Dermis microvascular lymphatic vessel endothelial cell (primary cell): Measurements from ENCODE around the gene KCNH6. TPM values are rescaled to one million over a fixed set of nuclear protein-coding genes. Genes with fewer than 3 reads are reported as not detected.

Experiments used
- DNase-seq, 2 donors: peaks; one replicate each; pipeline versions ENCODE4 v3.0.0 to v3.0.0-alpha.2; 2010; ENCODE audit warnings: low read depth in 2 of 2
- total RNA-seq: library from RNA; depleted of rRNA; stranded (reverse); fragments of >200 nt; gene quantifications from 2 replicates; pipeline ENCODE4 v1.2.1, GENCODE V29; 2014

The KCNH6 gene
- total RNA-seq, 1 donor from 2014 or later = not detected

DNA sequence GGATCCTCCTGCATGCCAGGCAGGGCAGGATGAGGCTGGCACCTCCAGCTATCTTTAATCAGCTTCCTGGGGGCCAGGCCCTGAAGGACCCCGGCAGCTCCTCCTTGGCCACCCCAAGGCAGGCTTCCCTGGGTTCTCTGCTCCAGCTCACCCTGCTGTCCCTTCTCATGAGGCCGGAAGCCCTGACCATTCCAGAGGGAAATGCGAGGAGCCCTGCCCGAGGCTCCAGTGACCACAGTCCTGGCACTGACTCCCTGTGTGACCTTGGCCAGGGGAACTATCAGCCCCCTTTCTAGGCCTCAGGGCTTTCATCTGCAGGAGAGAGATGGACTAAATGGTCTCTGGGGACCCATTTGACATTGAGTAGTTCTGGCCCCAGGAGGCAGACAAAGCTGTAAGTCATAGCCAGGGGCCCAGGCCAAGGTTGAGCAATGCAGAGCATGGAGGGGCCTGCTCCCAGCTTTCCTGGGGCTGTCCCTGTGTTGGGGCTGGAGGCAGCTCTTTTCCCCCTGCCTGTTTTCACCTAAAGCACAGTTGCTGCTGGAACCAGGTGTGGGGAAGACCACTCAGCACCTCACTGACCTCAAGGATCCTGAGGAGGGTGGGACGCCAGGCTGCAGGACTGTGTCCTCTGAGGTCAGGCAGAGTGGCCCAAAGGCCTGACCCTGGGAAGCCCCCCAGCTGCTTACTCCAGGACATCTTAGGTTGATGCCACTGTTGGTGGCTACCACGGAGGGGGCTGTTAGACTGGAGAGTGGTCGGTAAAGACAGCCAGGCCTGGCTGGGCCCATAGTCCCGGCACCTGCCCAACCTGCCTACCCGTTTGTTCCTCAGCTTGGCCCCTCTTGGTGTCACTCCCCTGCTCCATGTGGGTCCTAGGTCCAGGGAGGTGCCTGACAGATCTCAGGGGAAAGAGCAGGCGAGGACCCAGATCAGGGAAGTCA is 8.1 kb downstream of the KCNH6 start:
- no peak for DNase-seq

DNA sequence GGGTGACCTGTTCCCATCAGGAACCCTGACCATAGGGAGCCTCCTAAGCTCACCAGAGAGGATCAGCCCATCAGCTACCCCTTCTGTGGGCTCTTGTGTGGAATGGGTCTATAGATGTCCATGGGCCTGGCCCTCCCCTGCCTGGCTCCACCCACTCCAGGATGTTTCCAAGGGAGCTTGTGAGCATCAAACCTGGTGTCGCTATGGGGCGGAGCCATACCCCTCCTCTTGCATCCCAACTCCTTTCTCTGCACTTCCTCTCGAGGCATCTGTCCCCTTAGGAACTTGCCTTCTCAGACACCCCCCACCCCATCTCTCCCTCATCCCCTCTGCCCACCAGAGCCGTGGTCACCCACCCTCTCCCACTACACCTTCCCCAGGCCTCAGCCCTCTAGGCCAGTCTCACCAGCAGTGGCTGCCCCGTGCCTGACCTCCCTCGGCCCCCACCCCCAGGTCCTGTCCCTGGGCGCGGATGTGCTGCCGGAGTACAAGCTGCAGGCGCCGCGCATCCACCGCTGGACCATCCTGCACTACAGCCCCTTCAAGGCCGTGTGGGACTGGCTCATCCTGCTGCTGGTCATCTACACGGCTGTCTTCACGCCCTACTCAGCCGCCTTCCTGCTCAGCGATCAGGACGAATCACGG is 10.4 kb downstream of the KCNH6 start:
- no peak for DNase-seq

DNA sequence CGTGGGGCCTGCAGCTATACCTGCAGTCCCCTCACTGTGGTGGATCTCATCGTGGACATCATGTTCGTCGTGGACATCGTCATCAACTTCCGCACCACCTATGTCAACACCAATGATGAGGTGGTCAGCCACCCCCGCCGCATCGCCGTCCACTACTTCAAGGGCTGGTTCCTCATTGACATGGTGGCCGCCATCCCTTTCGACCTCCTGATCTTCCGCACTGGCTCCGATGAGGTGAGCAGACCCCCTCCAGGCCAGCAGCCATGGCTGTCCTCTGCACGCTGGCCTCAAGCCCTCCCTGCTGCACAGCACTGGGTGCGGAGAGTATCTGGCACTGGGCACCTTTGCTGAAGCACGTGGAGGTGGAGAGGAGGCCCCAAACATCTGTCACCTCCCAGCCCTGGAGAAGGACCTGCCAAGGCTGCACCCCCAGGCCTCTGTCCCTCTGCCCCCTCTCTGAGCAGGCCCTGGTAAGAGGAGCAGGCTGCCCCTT is 11.0 kb downstream of the KCNH6 start:
- no peak for DNase-seq

DNA sequence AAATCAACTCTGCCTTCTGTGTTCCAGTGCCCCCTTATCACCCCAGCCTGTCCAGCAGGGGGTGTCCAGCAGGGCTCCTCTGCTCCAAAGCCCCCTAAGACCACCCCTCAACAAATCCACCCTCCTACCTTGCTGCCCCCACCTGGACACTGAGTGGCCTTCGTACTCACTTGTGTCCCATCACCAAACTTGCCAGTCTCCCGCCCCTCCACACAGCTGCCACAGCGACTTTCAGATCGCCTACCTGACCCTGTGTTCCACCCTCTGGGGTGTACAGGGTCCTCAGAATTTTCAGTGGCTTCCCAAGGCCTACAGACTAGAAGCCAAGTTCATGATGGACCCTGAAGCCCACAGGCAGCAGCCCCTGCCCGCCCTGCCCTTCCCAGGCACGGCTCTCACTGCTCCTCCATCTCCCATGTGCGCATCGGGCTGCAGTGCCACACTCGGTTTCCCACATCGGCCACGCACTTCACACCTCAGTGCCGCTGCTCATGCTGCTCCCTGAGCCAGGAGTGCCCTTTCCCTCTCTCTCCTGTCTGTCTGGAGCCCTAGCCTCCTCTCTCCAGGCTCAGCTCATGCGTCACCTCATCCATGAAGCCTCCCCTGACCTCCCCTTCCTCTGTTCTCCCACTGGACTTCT is 11.8 kb downstream of the KCNH6 start:
- no peak for DNase-seq

DNA sequence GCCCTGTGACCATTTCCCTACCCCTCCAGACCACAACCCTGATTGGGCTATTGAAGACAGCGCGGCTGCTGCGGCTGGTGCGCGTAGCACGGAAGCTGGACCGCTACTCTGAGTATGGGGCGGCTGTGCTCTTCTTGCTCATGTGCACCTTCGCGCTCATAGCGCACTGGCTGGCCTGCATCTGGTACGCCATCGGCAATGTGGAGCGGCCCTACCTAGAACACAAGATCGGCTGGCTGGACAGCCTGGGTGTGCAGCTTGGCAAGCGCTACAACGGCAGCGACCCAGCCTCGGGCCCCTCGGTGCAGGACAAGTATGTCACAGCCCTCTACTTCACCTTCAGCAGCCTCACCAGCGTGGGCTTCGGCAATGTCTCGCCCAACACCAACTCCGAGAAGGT is 12.5 kb downstream of the KCNH6 start:
- no peak for DNase-seq

DNA sequence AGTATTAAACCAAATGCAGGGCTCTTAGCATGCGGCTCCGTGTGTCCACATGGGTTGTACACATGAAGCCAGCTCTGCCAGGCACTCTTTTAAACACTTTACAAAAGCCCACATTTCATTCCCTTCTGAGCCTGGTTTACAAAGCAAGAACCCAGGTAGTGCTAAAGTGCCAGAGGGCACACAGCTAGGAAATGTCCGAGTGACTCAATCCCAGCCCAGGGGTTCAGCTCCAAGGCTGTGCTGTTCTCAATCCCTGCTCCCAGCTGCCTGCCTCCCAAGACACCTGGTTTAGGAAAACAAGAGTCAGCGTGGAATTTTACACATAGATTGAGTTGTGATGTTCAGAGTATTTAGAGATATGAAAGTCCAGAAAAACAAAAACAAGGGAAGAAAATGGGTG is 13.8 kb downstream of the KCNH6 start:
- DNase-seq = no peak

DNA sequence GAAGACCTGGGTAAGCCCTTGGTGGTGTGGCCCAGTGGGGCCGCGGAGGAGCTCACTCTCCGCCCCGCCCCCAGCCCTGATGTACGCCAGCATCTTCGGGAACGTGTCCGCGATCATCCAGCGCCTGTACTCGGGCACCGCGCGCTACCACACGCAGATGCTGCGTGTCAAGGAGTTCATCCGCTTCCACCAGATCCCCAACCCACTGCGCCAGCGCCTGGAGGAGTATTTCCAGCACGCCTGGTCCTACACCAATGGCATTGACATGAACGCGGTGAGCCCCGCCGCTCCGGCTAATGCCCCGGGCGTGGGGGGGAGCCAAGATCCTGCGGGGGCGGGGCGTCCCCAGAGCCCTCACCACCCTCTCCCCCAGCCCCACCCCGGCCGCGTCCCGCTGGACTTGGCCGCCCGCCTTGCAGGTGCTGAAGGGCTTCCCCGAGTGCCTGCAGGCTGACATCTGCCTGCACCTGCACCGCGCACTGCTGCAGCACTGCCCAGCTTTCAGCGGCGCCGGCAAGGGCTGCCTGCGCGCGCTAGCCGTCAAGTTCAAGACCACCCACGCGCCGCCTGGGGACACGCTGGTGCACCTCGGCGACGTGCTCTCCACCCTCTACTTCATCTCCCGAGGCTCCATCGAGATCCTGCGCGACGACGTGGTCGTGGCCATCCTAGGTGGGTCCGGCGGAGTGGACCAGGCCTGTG is 15.0 kb downstream of the KCNH6 start:
- DNase-seq = no peak

DNA sequence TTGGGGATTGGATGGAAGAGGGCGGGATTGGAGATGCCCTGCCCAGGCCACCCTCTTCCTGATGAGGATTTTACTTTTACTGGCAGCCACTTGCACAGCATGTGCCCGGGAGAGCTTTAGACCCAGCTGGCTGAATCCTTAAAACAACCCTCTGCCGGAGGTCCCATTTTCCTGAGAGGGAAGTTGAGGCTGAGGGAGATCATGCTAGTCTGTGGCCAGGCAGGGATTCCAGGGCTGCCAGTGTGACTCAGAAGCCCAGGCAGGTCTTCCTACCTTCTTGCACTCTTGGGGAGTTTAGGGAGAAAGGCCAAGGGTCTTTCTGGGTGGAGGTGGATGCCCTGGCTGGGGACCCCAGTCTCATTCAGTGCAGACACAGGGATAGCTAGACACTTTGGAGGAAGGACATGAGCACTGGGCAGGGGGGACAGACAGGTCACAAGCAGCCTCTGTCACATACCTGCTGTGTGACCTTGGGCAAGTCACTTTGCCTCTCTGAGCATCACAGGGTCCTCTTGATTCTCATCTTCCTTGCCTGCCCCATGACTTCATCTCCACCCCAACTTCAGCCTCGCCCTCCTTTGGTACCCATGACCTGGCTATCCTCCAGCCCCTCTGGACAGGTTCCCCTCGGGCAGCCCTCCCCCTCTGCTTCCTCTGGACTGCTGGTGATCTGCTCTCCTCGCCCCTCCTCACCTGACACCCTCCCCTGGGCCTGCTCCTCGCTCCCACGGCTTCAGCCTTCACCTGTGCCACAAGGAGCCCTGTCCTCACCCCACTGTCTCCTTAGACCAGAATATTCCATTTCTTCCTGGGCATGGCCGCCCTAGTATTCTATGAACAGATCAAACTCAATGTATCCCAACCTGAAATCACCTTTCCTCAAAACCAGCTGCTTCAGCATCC is 15.8 kb downstream of the KCNH6 start:
- DNase-seq = no peak

DNA sequence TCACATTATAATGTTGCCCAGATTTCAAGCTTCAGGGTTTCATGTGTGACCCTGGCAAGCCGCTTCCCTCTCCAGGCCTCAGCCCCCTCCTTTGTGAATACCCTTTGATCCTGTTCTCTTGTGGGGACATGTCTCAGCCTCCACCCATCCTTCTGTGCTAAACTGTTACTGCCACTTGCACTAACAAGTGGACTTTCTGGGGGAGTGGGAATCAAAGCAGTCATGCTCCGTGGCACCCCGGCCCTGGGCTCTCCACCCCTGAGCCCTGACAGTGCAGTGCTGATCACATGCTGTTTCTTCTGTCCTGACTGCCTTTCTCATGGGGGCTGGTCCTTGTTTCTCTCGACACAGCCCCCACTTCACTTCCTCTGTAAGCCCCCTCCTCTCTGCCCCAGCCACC is 17.4 kb downstream of the KCNH6 start:
- DNase-seq = no peak

DNA sequence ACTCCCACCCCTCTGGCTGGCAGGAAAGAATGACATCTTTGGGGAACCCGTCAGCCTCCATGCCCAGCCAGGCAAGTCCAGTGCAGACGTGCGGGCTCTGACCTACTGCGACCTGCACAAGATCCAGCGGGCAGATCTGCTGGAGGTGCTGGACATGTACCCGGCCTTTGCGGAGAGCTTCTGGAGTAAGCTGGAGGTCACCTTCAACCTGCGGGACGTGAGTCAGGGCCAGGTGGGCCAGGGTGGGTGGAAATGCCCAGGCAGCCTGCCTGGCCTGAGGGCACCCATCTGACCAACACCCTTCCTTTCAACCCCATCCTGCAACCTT is 19.0 kb downstream of the KCNH6 start:
- DNase-seq = no peak

DNA sequence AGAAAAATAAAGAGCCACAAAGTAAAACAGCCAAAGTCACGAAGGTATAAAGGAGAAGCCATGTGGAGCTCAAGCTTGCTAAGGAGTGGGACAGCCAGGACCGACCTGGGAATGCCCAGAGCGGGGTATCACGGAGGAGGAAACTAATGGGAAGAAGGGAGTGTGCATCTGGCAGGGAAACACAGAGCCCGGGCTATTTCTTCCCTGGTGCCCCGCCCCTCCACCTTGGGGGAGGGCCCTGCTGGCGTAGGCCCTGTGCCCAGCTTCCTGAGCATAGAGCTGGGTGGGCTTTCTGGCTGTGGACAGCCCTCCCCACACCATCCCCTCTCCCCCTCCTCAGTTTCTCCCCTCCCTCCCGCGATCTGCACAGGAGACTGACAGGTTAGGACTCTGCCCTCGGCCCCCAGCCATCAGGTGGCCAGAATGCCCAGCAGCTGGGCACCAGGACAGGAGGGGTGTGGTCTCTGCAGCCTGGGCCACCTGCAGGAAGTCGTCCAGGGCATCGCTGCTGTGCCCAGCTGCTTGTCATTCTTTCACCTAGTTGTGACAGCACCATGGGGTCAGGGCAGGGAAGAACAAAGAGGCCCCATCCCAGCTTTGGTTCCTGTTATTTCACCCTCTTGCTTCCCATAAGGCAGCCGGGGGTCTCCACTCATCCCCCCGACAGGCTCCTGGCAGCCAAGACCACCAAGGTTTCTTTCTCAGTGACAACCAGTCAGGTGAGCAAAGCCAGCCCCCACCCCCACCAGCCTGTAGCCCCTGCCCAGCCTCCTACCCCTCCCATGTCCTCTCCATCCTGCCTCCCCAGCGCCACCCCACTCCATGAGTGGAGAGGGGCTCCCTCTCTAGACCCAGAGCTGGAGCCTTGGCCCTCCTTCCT is 20.0 kb downstream of the KCNH6 start:
- no peak for DNase-seq

DNA sequence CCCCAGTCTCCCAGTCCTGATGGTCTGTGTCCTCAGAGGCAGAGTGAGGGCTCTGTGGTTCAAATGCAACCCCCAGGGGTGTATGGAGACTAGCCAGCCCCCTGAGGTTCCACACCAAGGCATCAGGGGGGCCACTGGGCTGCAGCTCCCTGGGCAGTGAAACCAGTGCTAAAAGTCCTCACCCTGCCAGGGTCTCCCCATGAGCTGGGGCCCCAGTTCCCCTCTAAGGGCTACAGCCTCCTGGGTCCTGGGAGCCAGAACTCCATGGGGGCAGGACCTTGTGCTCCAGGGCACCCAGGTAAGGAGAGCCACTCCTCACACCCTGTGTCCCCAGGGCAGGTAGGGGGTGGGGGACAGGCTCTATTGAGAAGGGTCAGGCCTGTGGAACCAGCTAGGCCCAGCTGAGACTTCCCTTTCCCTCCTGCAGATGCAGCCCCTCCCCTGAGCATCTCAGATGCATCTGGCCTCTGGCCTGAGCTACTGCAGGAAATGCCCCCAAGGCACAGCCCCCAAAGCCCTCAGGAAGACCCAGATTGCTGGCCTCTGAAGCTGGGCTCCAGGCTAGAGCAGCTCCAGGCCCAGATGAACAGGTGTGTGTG is 20.8 kb downstream of the KCNH6 start:
- DNase-seq = no peak

DNA sequence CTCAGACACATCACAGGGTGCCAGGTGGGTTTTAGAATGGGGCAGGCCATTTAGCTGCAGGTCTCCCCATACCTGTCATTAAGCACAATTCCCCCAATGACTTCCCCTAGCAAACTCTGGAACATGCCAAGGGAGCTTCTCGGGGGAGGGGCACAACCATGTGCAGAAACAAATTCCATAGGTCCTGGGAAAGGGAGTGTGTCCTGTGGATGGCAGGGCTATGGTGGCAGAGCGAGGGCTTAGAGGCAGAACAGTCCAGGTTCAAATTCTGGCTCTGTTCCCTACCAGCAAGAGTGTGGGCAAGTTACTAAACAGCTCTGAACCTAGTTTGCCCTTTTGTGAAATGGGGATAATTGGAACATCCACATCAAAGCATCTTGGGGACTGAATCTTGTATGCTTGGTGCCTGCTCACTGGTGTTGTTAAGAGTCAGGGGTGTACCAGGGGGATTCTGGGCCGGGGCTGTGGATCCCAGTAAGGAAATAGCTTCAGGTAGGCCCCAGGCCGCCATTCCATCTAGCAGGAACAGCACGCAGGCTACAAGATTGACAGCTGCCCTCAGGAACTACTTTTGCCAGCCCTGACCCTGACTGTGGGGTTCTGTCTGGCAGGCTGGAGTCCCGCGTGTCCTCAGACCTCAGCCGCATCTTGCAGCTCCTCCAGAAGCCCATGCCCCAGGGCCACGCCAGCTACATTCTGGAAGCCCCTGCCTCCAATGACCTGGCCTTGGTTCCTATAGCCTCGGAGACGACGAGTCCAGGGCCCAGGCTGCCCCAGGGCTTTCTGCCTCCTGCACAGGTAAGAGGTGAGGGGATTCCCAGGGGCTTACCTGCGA is 21.5 kb downstream of the KCNH6 start:
- no peak for DNase-seq

DNA sequence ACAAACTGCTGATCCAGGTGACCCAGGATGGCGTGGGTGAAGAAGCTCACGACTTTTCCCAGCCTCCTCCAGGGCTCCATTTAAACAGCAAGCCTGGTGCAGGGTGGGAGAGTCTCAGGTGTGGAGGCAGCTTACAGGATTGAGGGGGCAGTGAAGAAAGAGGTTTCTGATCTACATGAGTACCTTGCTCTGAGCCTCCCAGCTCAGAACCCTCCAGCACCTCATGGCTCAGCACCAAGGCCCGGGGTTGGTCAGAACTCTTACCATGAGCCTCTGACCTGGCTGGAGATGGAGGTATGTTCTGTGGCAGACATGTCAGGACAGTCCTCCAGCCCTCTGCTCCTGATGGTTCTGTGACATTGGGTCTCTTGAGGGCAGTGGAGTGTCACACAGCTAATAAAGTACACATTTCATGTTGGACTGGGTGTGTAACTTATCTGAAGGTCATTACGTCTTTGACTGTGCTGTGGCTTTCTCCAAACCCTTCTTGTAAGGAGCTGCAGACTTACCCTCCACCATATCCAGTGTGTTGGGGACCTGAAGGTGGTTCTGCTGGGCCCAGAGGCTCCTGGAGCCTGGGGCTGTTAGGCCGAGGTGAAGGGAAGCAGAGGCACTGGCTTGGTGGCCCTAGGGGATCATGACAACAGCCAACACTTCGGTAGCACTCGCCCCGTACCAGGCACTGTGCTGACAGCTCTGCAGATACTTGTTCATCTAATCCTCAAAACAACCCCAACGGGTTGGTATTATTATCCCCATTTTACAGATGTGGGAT is 23.3 kb downstream of the KCNH6 start:
- no peak for DNase-seq

DNA sequence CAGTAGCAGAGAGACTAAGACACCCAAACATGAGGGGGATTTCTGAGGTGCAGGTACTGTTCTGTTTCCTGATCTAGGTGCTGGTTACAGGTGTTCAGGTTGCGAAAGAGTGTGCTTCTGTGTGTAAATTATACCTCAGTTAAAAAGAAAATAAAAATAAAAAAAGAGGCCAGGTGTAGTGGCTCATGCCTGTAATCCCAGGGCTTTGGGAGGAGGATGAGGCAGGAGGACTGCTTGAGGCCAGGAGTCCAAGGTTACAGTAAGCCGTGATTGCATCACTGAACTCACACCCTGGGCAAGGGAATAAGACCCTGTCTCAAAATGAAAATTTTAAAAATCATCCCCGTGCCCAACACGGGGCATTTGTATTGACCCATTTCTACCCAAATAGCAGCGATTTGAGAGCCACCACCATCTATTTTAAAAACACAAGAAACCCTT is 23.9 kb downstream of the KCNH6 start:
- DNase-seq = no peak

DNA sequence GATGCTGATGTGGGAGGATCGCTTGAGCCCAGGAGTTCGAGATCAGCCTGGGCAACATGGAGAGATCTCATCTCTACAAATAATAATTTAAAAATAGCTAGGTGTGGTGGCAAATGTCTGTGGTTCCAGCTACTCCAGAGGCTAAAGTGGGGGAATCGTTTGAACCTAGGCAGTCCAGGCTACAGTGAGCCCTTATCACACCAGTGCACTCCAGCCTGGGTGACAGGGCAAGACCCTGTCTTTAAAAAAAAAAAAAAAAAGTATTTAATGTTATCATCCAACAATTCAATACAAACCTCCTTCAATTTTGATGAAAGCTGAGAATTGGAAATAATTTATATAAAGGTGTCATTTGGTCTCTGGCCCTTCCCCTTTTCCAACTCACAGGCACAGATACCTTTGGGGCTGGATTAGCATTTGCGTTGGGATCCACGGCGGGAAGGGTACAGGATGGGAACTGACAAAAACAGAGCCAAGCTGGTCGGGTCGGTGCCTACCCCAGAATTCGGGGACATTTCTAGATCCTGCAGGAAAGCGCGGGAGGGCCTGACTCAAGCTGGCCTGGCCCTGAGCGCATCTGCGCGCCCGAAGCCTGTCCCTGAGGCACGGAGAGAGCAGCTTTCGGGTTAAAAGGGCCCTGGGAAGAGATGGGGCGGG is 26.3 kb downstream of the KCNH6 start:
- DNase-seq = no peak
